Measurements from ENCODE around the gene ADAMTS14.

DNA sequence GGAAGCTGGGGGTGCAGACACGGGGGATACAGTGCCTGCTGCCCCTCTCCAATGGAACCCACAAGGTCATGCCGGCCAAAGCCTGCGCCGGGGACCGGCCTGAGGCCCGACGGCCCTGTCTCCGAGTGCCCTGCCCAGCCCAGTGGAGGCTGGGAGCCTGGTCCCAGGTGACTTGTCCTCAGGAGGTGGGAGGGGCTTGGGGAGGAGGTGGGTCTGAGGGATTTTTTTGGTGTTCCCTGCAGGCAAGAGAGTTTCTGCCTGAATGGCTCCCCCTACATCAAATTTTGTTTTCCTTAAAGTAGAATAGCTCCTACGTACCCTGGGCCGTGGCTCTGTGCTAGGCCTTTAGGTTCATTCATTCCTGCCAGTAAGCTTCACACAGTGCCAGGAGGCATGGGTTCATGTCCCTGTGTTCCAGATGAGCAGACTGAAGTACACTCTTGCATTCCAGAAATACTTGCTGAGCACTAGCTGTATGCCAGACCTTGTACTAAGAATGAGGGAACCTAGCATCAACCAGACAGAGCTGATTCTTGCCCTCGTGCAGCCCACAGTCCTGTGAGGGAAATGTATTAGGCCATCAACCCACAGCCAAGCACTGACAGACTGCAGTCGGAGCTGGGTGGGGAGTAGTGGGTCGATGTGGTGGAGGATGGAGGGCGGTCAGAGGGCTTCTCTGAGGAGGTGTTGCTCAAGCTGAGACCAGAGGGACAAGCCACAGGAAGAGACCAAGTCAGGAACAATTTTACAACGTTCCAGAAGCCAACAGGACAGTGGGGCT is 81.7 kb downstream of the ADAMTS14 start:
- no peak for TF ChIP-seq EZH2phosphoT487 (IDR thresholded peaks at IDR 0.05; ENCODE audit: borderline replicate concordance, low read length)
- TF ChIP-seq, protein P1, sequence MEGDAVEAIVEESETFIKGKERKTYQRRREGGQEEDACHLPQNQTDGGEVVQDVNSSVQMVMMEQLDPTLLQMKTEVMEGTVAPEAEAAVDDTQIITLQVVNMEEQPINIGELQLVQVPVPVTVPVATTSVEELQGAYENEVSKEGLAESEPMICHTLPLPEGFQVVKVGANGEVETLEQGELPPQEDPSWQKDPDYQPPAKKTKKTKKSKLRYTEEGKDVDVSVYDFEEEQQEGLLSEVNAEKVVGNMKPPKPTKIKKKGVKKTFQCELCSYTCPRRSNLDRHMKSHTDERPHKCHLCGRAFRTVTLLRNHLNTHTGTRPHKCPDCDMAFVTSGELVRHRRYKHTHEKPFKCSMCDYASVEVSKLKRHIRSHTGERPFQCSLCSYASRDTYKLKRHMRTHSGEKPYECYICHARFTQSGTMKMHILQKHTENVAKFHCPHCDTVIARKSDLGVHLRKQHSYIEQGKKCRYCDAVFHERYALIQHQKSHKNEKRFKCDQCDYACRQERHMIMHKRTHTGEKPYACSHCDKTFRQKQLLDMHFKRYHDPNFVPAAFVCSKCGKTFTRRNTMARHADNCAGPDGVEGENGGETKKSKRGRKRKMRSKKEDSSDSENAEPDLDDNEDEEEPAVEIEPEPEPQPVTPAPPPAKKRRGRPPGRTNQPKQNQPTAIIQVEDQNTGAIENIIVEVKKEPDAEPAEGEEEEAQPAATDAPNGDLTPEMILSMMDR (IDR thresholded peaks at IDR 0.05; ENCODE audit: low read depth, low read length, poor library complexity, severe bottlenecking), result no peak

All from DOHH2 (cell line).